ENCODE data around the gene AOPEP.

DNA sequence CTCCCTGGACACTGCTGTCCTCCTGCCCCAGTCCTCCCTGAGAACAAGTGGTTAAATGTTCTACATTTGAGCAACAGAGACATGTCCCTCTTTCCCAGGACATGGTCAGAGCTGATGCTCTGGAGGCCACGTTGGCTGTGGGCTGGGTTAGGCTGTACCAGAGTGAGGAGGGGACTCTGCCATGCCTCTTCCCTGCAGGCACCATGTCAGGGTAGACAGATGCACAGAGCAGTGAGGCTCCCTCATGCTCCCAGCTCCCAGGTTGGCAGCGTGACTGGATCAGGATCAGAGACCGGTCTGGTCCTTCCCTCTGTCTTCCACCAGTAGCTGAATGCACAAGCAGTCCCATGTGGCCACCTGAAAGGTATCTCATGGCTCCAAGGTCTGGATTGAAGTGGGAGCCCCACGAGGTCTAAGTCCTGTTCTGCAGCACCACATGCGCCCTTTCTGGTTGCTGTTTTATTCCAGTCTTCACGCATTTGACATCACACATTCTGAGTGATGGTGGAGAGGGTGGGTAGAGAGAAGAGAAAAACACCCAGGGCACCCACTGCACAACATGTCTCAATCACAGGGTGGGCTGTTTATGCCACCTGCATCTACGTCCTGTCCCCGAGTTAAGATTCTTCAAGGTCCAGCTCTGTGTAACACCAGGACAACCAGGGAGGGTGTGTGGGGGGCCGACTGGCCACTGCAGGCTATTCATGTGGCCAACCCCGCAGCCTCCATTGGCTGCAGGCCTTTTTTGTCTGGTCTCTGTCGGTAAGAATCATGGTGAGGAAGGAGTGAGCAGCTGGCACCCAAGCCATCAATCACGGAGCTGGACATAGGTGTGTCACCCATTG, 386.2 kb downstream of the AOPEP start:
- TF ChIP-seq, protein P1, sequence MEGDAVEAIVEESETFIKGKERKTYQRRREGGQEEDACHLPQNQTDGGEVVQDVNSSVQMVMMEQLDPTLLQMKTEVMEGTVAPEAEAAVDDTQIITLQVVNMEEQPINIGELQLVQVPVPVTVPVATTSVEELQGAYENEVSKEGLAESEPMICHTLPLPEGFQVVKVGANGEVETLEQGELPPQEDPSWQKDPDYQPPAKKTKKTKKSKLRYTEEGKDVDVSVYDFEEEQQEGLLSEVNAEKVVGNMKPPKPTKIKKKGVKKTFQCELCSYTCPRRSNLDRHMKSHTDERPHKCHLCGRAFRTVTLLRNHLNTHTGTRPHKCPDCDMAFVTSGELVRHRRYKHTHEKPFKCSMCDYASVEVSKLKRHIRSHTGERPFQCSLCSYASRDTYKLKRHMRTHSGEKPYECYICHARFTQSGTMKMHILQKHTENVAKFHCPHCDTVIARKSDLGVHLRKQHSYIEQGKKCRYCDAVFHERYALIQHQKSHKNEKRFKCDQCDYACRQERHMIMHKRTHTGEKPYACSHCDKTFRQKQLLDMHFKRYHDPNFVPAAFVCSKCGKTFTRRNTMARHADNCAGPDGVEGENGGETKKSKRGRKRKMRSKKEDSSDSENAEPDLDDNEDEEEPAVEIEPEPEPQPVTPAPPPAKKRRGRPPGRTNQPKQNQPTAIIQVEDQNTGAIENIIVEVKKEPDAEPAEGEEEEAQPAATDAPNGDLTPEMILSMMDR (conservative IDR thresholded peaks at IDR 0.05; ENCODE audit: low read length), result no peak
- no peak for TF ChIP-seq EZH2phosphoT487 (IDR thresholded peaks at IDR 0.05; ENCODE audit: borderline replicate concordance)
